CD4-positive, alpha-beta T cell treated with Interleukin-15 for 4 hours (primary cell): ENCODE data around the gene SPTLC2.
"Not testable (repeated sequence)": the region's sequence is repeated elsewhere in the genome, so short reads cannot be mapped to it uniquely, and the experiment has no call there.

Experiments
- DNase-seq: peaks from one replicate; pipeline ENCODE4 v3.0.0-alpha.2; 2020; ENCODE audit warnings: low spot score

Gene SPTLC2

DNA sequence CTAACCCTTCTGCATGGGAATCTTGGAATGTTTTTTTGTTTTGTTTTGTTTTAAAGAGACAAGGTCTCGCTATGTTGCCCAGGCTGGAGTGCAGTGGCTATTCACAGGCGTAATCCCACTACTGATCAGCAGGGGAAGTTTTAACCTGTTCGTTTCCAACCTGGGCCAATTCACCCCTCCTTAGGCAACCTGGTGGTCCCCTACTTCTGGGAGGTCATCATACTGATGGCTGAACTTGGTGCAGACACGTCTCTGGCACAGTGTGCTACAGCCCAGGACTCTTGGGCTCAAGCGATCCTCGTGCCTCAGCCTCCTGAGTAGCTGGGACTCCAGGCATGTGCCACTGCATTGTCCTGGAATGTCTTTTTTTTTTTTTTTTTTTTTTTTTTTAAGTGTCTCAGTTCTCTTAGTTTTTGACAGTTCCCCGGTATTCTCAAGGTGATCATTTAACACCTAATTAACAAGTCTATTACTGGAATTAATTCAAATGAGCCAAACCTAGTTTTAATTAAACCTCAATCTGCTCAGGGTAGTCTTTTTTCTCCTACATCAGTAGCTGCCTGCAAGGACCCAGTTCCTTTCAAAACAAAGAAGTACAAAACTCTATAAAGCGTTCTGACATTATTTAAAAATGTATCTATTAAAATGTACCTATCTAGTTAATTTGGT, 68.8 kb downstream of the SPTLC2 start:
- DNase-seq: no peak

- not testable (repeated sequence) for DNase-seq
These were observed 71.3 kb downstream of the SPTLC2 start for GRCh38 chr14:77545171-77545570.

- no peak for DNase-seq
These were observed 71.9 kb downstream of the SPTLC2 start for GRCh38 chr14:77544571-77544970.

- no peak for DNase-seq
These were observed 72.7 kb downstream of the SPTLC2 start for GRCh38 chr14:77543637-77544334.

DNA sequence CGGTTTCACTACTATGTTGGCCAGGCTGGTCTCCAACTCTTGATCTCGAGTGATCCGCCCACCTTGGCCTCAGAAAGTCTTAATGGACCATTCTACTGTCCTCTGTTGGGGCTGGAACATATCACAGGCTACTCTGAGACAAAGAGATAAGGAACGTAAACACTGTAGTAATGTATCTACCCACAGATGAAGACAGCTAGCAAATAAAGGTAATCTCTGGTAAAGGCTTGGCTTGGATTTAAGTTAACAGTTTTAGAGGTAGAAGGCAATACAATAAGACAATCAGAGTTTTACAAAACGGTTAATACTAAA, 73.2 kb downstream of the SPTLC2 start:
- no peak for DNase-seq

DNA sequence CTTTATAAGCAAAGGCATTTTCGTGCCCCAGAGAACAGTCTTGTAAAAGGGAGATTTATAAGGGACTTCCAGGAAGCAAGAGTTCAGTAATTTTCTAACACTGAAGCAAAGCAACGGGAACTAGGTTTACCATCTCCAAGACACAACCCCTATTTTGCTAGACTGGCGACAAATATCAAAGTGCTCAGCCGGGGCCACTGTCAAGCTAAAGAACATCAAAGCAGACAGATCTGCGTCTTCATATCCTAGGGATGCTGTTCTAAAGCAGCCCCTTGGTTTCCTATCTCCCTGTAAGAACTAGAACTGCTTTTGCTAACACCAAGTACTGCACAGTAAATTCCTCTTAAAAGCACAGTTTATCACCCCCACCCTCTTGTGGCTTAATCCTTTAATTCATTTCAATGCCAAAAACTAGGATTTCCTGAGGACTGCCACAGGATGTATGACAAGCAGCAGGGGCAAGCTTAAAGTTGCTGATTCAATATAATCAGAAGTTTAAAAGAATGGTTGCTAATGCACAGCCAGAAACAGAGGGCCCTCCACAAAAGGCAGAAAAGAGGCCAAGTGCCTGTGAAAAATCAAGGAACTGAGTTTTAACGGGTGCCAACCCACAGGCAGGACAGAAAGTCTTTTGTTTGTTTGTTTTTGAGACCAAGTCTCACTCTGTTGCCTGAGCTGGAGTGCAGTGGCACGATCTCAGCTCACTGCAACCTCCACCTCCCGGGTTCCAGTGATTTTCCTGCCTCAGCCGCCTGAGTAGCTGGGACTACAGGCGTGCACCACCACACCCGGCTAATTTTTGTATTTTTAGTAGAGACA, 73.8 kb downstream of the SPTLC2 start:
- DNase-seq: no peak

DNA sequence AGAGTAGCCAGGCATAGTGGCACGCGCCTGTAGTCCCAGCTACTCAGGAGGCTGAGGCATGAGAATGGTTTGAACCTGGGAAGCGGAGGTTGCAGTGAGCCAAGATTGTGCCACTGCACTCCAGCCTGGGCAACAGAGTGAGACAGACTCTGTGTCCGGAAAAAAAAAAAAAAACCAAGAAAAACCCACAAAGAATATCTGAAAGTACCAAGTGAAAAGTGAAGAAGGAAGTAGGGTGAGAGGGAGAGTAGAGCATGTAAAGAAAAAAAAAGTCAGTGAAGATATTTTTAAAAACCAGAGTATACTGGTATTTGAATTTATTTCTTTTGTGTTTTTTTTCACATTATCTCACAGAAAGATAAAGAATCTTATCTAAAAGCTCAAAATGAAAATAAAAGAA, 74.5 kb downstream of the SPTLC2 start:
- DNase-seq: no peak

DNA sequence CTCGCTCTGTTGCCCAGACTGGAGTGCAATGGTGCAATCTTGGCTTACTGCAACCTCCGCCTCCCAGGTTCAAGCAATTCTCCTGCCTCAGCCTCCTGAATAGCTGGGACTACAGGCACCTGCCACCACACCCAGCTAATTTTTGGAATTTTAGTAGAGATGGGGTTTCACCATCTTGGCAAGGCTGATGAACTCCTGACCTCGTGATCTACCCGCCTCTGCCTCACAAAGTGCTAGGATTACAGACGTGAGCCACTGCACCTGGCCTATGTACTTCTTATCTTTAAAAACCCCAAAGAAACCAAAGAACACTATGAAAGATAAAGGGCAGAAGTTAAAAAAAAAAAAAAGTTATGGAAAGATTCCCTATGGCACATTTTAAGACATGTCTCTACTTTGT, 79.5 kb downstream of the SPTLC2 start:
- not testable (repeated sequence) for DNase-seq

DNA sequence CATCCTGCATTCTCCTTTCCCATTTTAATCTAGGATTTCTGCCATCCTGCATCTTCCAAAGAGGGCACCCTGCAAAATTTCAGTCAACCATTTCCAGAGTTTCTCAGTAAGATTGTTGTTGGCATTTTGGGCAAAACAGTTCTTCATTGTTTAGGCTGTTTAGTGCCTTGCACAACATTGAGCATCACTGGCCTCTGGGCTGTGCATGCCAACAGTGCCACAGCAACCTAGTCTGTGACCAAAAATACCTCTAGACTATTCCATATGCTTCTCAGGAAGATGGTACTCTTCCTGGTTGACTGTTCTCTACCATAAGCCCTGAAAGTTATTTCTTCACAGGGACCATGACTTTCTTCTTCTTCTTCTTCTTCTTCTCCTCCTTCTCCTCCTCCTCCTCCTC, 85.4 kb downstream of the SPTLC2 start:
- no peak for DNase-seq

DNA sequence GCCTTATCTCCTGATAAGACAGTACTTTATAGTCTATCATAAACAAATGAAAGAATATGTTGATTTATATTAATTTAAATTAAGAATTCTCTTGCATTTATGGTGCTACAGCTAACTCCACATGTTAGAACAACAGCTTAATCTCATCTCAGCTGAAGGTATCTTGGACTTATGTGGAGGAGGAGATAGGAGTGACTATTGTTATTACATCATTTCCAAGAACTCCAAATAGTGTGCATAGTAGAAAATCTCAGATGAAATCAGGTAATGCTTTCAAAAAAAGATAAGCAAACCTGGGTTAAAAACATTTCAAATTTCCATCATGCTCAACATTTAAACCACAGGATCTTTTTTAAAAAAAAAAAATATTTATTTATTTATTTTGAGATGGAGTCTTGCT, 86.5 kb downstream of the SPTLC2 start:
- no peak for DNase-seq

DNA sequence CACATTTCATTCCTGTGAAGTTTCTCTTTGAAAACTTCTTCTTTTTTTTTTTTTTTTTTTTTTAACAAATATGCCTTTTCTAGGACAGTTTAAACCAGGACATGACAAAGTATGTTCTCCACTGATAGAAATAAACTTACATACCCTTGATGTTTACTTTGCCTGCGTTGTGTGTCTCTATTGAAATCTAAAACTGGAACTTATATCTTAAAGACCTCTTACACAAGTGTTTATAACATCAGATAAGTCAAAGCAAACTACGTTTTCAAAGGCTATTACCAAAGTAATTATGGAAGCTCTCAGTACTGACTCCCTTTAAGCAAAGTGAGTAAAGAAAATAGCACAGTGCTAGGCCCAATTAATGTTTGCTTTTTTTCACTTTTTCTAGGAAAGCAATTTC, 87.2 kb downstream of the SPTLC2 start:
- no peak for DNase-seq

GRCh38 chr14:77528701-77529100, 87.7 kb downstream of the SPTLC2 start:
- not testable (repeated sequence) for DNase-seq

DNA sequence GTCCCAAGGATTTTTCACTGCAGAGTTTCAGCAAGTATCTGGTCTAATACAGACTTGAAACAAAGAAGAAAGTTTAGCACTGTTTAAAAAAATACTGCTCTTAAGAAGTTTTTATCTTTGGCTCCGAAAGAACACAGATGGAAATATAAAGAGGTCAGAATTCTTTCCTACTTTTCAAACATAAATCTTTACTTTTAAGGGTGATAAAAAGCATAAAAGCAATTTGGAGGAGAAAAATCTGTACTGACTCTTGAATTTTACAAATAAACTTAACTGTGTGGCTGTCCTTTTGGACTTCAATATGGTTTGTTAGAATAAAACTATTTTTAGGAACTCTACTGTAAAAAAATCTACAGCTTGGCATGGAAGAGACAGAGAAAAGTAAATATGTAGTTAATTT, 90.2 kb downstream of the SPTLC2 start:
- no peak for DNase-seq

- no peak for DNase-seq
These were observed 91.9 kb downstream of the SPTLC2 start for GRCh38 chr14:77524536-77524935.

- no peak for DNase-seq
These were observed 93.3 kb downstream of the SPTLC2 start for GRCh38 chr14:77523109-77523508.

- DNase-seq: no peak
These were observed 95.9 kb downstream of the SPTLC2 start for GRCh38 chr14:77520555-77520954.

DNA sequence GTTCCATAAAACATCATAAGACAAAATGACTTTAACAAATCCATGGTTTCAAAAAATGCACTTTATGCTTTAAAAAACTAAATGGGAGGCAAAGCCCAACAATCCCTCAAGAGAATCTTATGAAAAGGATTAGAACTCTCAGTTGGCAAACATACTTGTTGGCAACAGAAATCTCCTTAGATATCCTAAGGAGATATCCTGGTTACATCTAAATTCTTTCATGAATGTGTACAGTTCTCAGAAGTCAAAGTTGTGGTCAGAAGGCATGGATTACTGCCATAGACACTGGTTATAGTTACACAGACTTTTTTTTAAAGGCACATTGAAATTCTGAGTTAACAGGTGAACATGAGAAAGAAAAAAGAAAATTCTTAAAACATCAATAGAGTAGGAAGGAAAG, 100.3 kb downstream of the SPTLC2 start:
- DNase-seq: no peak

- no peak for DNase-seq
These were observed 104.8 kb downstream of the SPTLC2 start for GRCh38 chr14:77511486-77512162.

- no peak for DNase-seq
These were observed 107.1 kb downstream of the SPTLC2 start for GRCh38 chr14:77509366-77509765.

DNA sequence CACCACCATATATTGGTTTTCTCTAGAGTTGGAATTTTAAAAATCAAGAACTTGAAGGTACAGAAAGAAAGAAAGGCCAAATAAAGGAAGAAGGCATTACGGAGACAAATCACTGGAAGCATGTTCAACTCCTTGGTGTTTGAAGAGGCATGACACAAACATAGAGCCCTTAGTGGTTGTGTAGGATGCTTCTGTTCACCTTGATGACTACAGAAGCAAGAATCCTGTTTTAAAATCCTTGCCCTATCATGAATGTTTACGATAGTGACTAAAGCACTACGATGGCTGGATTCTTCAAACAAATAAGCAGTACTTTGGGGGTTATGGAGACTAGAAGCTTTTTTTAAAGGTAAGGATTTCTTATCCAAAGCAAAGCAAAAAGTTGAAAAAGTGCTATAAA, 107.6 kb downstream of the SPTLC2 start:
- no peak for DNase-seq

GRCh38 chr14:77508249-77508648, 108.2 kb downstream of the SPTLC2 start:
- DNase-seq: no peak

GRCh38 chr14:77507762-77508161, 108.7 kb downstream of the SPTLC2 start:
- DNase-seq: no peak

DNA sequence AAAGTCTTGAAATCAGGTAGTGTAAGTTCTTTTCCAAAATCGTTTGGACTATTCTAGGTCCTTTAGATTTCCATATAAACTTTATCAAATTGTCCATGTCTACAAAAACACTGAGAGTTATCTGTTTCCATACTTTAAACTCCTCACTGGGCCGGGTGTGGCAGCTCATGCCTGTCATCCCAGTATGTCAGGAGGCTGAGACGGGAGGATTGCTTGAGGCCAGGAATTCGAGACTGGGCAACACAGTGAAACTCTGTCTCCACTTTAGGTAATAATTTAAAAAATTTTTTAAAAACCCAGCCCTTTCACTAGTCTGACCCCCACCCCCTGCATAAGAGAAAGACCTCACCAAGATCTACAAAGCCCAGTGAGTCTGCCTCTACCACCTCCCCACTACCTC, 111.4 kb downstream of the SPTLC2 start:
- DNase-seq: no peak
